Endometrial microvascular endothelial cells (primary cell): Measurements from ENCODE around the gene BIRC2. TPM values are rescaled to one million over a fixed set of nuclear protein-coding genes. Genes with fewer than 3 reads are reported as not detected.
"Not testable (repeated sequence)": the region's sequence is repeated elsewhere in the genome, so short reads cannot be mapped to it uniquely, and the experiment has no call there.

ENCODE experiments used
- in situ Hi-C: cut with HindIII; loops from 2 replicates; pipeline ENCODE4 v1.10.0; 2017; ENCODE audit warnings: low sequenced_read_pairs, low pct_unique_long_range_greater_than_20kb; ENCODE audit errors: inconsistent ontology term
- total RNA-seq: library from RNA; depleted of rRNA; stranded (reverse); fragments of >200 nt; gene quantifications from one replicate; pipeline ENCODE4 v1.2.3, GENCODE V29; 2015; ENCODE audit errors: inconsistent ontology term

Gene BIRC2
- total RNA-seq, 1 donor from 2014 or later = 48.8 TPM

- in situ Hi-C loops = no loop called here
Observed at GRCh38 chr11:102320188-102320587, 26.8 kb upstream of the BIRC2 start.

- in situ Hi-C loops = no loop called here
Observed at GRCh38 chr11:102320679-102321078, 26.3 kb upstream of the BIRC2 start.

GRCh38 chr11:102322560-102322959, 24.5 kb upstream of the BIRC2 start:
- in situ Hi-C loops = no loop called here

GRCh38 chr11:102323542-102324251, 23.3 kb upstream of the BIRC2 start:
- in situ Hi-C loops = no loop called here

- in situ Hi-C loops = no loop called here
Observed at GRCh38 chr11:102325088-102325487, 21.9 kb upstream of the BIRC2 start.

- in situ Hi-C loops = no loop called here
Observed at GRCh38 chr11:102328748-102329147, 18.3 kb upstream of the BIRC2 start.

- in situ Hi-C loops = no loop called here
Observed at GRCh38 chr11:102330231-102330630, 16.8 kb upstream of the BIRC2 start.

GRCh38 chr11:102331341-102331740, 15.7 kb upstream of the BIRC2 start:
- in situ Hi-C loops = no loop called here

- in situ Hi-C loops = no loop called here
Observed at GRCh38 chr11:102332611-102332994, 14.4 kb upstream of the BIRC2 start.

- in situ Hi-C loops = no loop called here
Observed at GRCh38 chr11:102338479-102339010, 8.5 kb upstream of the BIRC2 start.

GRCh38 chr11:102341311-102341710, 5.7 kb upstream of the BIRC2 start:
- in situ Hi-C loops = not testable (repeated sequence)

- in situ Hi-C loops = no loop called here
Observed at GRCh38 chr11:102341844-102342318, 5.1 kb upstream of the BIRC2 start.

GRCh38 chr11:102343809-102344208, 3.2 kb upstream of the BIRC2 start:
- in situ Hi-C loops = no loop called here

GRCh38 chr11:102345904-102346303, 1.1 kb upstream of the BIRC2 start:
- in situ Hi-C loops = no loop called here

GRCh38 chr11:102346456-102346747, 612 bp upstream of the BIRC2 start:
- in situ Hi-C loops = no loop called here

GRCh38 chr11:102347462-102348370, 702 bp downstream of the BIRC2 start:
- in situ Hi-C loops = no loop called here

- in situ Hi-C loops = no loop called here
Observed at GRCh38 chr11:102357116-102357515, 10.1 kb downstream of the BIRC2 start.

GRCh38 chr11:102359372-102359771, 12.4 kb downstream of the BIRC2 start:
- in situ Hi-C loops = no loop called here

- in situ Hi-C loops = no loop called here
Observed at GRCh38 chr11:102360681-102361080, 13.7 kb downstream of the BIRC2 start.
